ENCODE measurements around the gene ITPR3. TPM values are rescaled to one million over a fixed set of nuclear protein-coding genes. Genes with fewer than 3 reads are reported as not detected.

ITPR3 gene
- total RNA-seq, 1 donor from 2014 or later: 69.3 TPM

- DNase-seq (ENCODE audit: low read depth): no peak
- no peak overlapping the region for H3K4me3 ChIP-seq (ENCODE audit: low read depth, low read length)
- TF ChIP-seq CTCF (conservative IDR thresholded peaks at IDR 0.05; ENCODE audit: low read depth, low read length): no peak
These were observed 23.4 kb upstream of the ITPR3 start for GRCh38 chr6:33597551-33598322.

GRCh38 chr6:33599413-33599938 lies 21.6 kb upstream of the ITPR3 start:
- DNase-seq (ENCODE audit: low read depth): peak; percentile 80
- H3K4me3 ChIP-seq (ENCODE audit: low read depth, low read length): no peak overlapping the region
- no peak for TF ChIP-seq CTCF (conservative IDR thresholded peaks at IDR 0.05; ENCODE audit: low read depth, low read length)

- no peak overlapping the region for H3K4me3 ChIP-seq (ENCODE audit: low read depth, low read length)
- no peak for DNase-seq (ENCODE audit: low read depth)
- TF ChIP-seq CTCF (conservative IDR thresholded peaks at IDR 0.05; ENCODE audit: low read depth, low read length): no peak
These were observed 20.4 kb upstream of the ITPR3 start for GRCh38 chr6:33600761-33601160.

GRCh38 chr6:33602180-33602579 lies 18.9 kb upstream of the ITPR3 start:
- TF ChIP-seq CTCF (conservative IDR thresholded peaks at IDR 0.05; ENCODE audit: low read depth, low read length): no peak
- no peak overlapping the region for H3K4me3 ChIP-seq (ENCODE audit: low read depth, low read length)
- no peak for DNase-seq (ENCODE audit: low read depth)

- no peak overlapping the region for H3K4me3 ChIP-seq (ENCODE audit: low read depth, low read length)
- TF ChIP-seq CTCF (conservative IDR thresholded peaks at IDR 0.05; ENCODE audit: low read depth, low read length): no peak
- no peak for DNase-seq (ENCODE audit: low read depth)
These were observed 15.9 kb upstream of the ITPR3 start for GRCh38 chr6:33604941-33605854.

- H3K4me3 ChIP-seq (ENCODE audit: low read depth, low read length): no peak overlapping the region
- no peak for TF ChIP-seq CTCF (conservative IDR thresholded peaks at IDR 0.05; ENCODE audit: low read depth, low read length)
- DNase-seq (ENCODE audit: low read depth): no peak
These were observed 14.5 kb upstream of the ITPR3 start for GRCh38 chr6:33606642-33607041.

Measured in epithelial cell of proximal tubule (primary cell).